H9 (cell line): ENCODE data around the gene EXO1. TPM values are rescaled to one million over a fixed set of nuclear protein-coding genes. Genes with fewer than 3 reads are reported as not detected.

ENCODE experiments used
- DNase-seq: peaks from one replicate; pipeline ENCODE4 v3.0.0-alpha.2; 2017
- H2AFZ ChIP-seq: one replicate; pipeline ENCODE4 v1.6.1; 2013; ENCODE audit warnings: mild to moderate bottlenecking, low read length, control low read depth, moderate library complexity
- H2AK5ac ChIP-seq: 2 replicates; pipeline ENCODE4 v1.6.1; 2013; ENCODE audit warnings: low read length, control low read depth, mixed read lengths; ENCODE audit not compliant: insufficient read length
- H2BK120ac ChIP-seq: one replicate; pipeline ENCODE4 v1.6.1; 2013; ENCODE audit warnings: low read depth, mild to moderate bottlenecking, low read length, control low read depth, inconsistent platforms; ENCODE audit not compliant: poor library complexity, severe bottlenecking
- H2BK12ac ChIP-seq: 2 replicates; pipeline ENCODE4 v1.6.1; 2013; ENCODE audit warnings: low read length, control low read depth, mixed read lengths, low read depth; ENCODE audit not compliant: insufficient read length
- H2BK15ac ChIP-seq: 2 replicates; pipeline ENCODE4 v1.6.1; 2013; ENCODE audit warnings: low read depth, low read length, control low read depth
- H2BK20ac ChIP-seq: one replicate; pipeline ENCODE4 v1.6.1; 2013; ENCODE audit warnings: low read depth, mild to moderate bottlenecking, low read length, control low read depth, inconsistent platforms; ENCODE audit not compliant: poor library complexity, severe bottlenecking
- H2BK5ac ChIP-seq: 2 replicates; pipeline ENCODE4 v1.6.1; 2013; ENCODE audit warnings: low read length, control low read depth, mixed read lengths; ENCODE audit not compliant: insufficient read length
- H3K14ac ChIP-seq: 2 replicates; pipeline ENCODE4 v1.6.1; 2013; ENCODE audit warnings: low read length, control low read depth; ENCODE audit not compliant: insufficient read depth
- H3K18ac ChIP-seq: 2 replicates; pipeline ENCODE4 v1.6.1; 2013; ENCODE audit warnings: low read depth, mild to moderate bottlenecking, mixed read lengths, low read length, control low read depth; ENCODE audit not compliant: insufficient read length
- H3K23ac ChIP-seq: 2 replicates; pipeline ENCODE4 v1.6.1; 2013; ENCODE audit warnings: low read length, control low read depth, mixed read lengths, low read depth; ENCODE audit not compliant: insufficient read length
- H3K23me2 ChIP-seq: 2 replicates; pipeline ENCODE4 v1.6.1; 2013; ENCODE audit warnings: low read depth, mild to moderate bottlenecking, mixed read lengths, low read length, control low read depth; ENCODE audit not compliant: insufficient read length, poor library complexity, severe bottlenecking
- H3K27ac ChIP-seq: 2 replicates; pipeline ENCODE4 v1.5.1; 2013; ENCODE audit warnings: low read length, control low read depth, mixed read lengths, low read depth; ENCODE audit not compliant: insufficient read length
- H3K27me3 ChIP-seq: 2 replicates; pipeline ENCODE4 v1.6.1; 2013; ENCODE audit warnings: low read length, control low read depth, inconsistent platforms; ENCODE audit not compliant: insufficient read depth
- H3K4ac ChIP-seq: 2 replicates; pipeline ENCODE4 v1.6.1; 2013; ENCODE audit warnings: low read depth, mild to moderate bottlenecking, control low read depth, inconsistent platforms, low read length, moderate library complexity
- H3K4me1 ChIP-seq: 2 replicates; pipeline ENCODE4 v1.6.1; 2013; ENCODE audit warnings: low read length, control low read depth, inconsistent platforms; ENCODE audit not compliant: insufficient read depth
- H3K4me2 ChIP-seq: 2 replicates; pipeline ENCODE4 v1.6.1; 2013; ENCODE audit warnings: low read length, control low read depth, mixed read lengths; ENCODE audit not compliant: insufficient read length, insufficient read depth
- H3K56ac ChIP-seq: 2 replicates; pipeline ENCODE4 v1.6.1; 2013; ENCODE audit warnings: low read depth, mild to moderate bottlenecking, mixed read lengths, low read length, control low read depth; ENCODE audit not compliant: insufficient read length
- H3K79me1 ChIP-seq: 2 replicates; pipeline ENCODE4 v1.6.1; 2013; ENCODE audit warnings: low read depth, mild to moderate bottlenecking, moderate library complexity, low read length, control low read depth, inconsistent platforms; ENCODE audit not compliant: insufficient read depth, poor library complexity, severe bottlenecking
- H3K79me2 ChIP-seq: 2 replicates; pipeline ENCODE4 v1.6.1; 2013; ENCODE audit warnings: low read length, control low read depth, inconsistent platforms; ENCODE audit not compliant: insufficient read depth
- H3K9ac ChIP-seq: 2 replicates; pipeline ENCODE4 v1.6.1; 2013; ENCODE audit warnings: low read length, control low read depth, mixed read lengths; ENCODE audit not compliant: insufficient read length; ENCODE audit errors: extremely low read depth
- H3K9me3 ChIP-seq: one replicate; pipeline ENCODE4 v1.6.1; 2013; ENCODE audit warnings: low read depth, low read length, inconsistent platforms; ENCODE audit not compliant: control insufficient read depth
- H3T11ph ChIP-seq: one replicate; pipeline ENCODE4 v1.6.1; 2013; ENCODE audit warnings: mild to moderate bottlenecking, low read length, control low read depth, inconsistent platforms
- H4K20me1 ChIP-seq: one replicate; pipeline ENCODE4 v1.6.1; 2013; ENCODE audit not compliant: control insufficient read depth, insufficient read length, insufficient read depth
- H4K5ac ChIP-seq: 2 replicates; pipeline ENCODE4 v1.6.1; 2013; ENCODE audit warnings: low read depth, mild to moderate bottlenecking, mixed read lengths, low read length, control low read depth; ENCODE audit not compliant: insufficient read length
- H4K8ac ChIP-seq: replicated peaks from 2 replicates; pipeline ENCODE4 v1.6.1; 2013; ENCODE audit warnings: low read length, control low read depth, mixed read lengths, low read depth; ENCODE audit not compliant: insufficient read length
- H4K91ac ChIP-seq: 2 replicates; pipeline ENCODE4 v1.6.1; 2013; ENCODE audit warnings: low read depth, mild to moderate bottlenecking, moderate library complexity, mixed read lengths, low read length, control low read depth; ENCODE audit not compliant: insufficient read length
- H3K27ac Mint-ChIP-seq, 3 experiments: 2 replicates in 2 of 3; 3 replicates in 1 of 3; pipeline ENCODE4 v1.8.0; 2020 to 2021; ENCODE audit warnings: mixed read lengths in 3 of 3, mild to moderate bottlenecking in 1 of 3, moderate library complexity in 1 of 3
- H3K27me3 Mint-ChIP-seq: 2 replicates; pipeline ENCODE4 v1.8.0; 2021; ENCODE audit warnings: low read depth, mild to moderate bottlenecking, moderate library complexity, mixed read lengths
- H3K36me3 Mint-ChIP-seq, 3 experiments: 2 replicates in 2 of 3; 3 replicates in 1 of 3; pipeline ENCODE4 v1.8.0; 2020 to 2021; ENCODE audit warnings: low read depth in 3 of 3, mixed read lengths in 3 of 3; ENCODE audit not compliant: insufficient read depth in 1 of 3
- H3K4me1 Mint-ChIP-seq, 2 experiments: 2 replicates each; pipeline ENCODE4 v1.8.0; 2020; ENCODE audit warnings: mixed read lengths in 2 of 2
- H3K4me3 Mint-ChIP-seq, 2 experiments: 2 replicates in 1 of 2; 3 replicates in 1 of 2; pipeline ENCODE4 v1.8.0; 2020 to 2021; ENCODE audit warnings: mild to moderate bottlenecking in 2 of 2, mixed read lengths in 2 of 2, moderate library complexity in 1 of 2
- H3K9me3 Mint-ChIP-seq, 2 experiments: 2 replicates in 1 of 2; 3 replicates in 1 of 2; pipeline ENCODE4 v1.8.0; 2020; ENCODE audit warnings: mild to moderate bottlenecking in 2 of 2, mixed read lengths in 2 of 2, moderate library complexity in 1 of 2
- CTCF ChIP-seq: fragments of 200-600 bp; sonication (generic); conservative IDR thresholded peaks from 3 replicates; pipeline ENCODE4 v1.8.0; 2021; ENCODE audit warnings: antibody characterized with exemption, mild to moderate bottlenecking
- WGBS: extraction: QIAGEN DNeasy Blood & Tissue Kit; methylation state at CpG from one replicate; pipeline ENCODE4 v1.1.7; 2013; ENCODE audit warnings: missing lambda C conversion rate, low lambda C conversion rate, mixed read lengths; ENCODE audit not compliant: insufficient read length; ENCODE audit errors: extremely low coverage; 5-methylcytosine and 5-hydroxymethylcytosine counted together
- total RNA-seq: library from RNA; stranded (reverse); gene quantifications from 2 replicates; pipeline ENCODE4 v1.2.1, GENCODE V29; 2021

EXO1 gene
- total RNA-seq, 1 experiment from 2014 or later = 43.2 TPM

- H3K4me2 ChIP-seq = no peak overlapping the region
- no peak overlapping the region for H2AFZ ChIP-seq
- no CpG with 5 or more reads among the region's 5 CpGs for WGBS
- H2BK20ac ChIP-seq = no peak overlapping the region
- no peak overlapping the region for H3K18ac ChIP-seq
- H4K5ac ChIP-seq = no peak overlapping the region
- no peak overlapping the region for H2BK12ac ChIP-seq
- H3K27ac ChIP-seq = no peak overlapping the region
- H3K36me3 Mint-ChIP-seq = peaks cover 0 to 7% (median 6%) of the 10 kb centered on the region in 3 experiments; a peak in 4 of 7 replicates
- no peaks in the 10 kb centered on the region for H4K20me1 ChIP-seq
- no peaks in the 10 kb centered on the region for H3K23me2 ChIP-seq
- no peak overlapping the region for H4K91ac ChIP-seq
- H2BK120ac ChIP-seq = no peak overlapping the region
- H3K4me1 ChIP-seq = no peaks in the 10 kb centered on the region
- H3K79me1 ChIP-seq = no peaks in the 10 kb centered on the region
- H3K4me3 Mint-ChIP-seq = no peak overlapping the region
- no peaks in the 10 kb centered on the region for H3K27me3 Mint-ChIP-seq
- no peak for DNase-seq
- TF ChIP-seq CTCF = no peak
- H3K27me3 ChIP-seq = no peaks in the 10 kb centered on the region
- peak overlapping the region in 1 of 3 experiments; percentile 51; a peak in 1 of 7 replicates for H3K27ac Mint-ChIP-seq
- H4K8ac ChIP-seq = no peak overlapping the region
- H3K4ac ChIP-seq = no peak overlapping the region
- H3K4me1 Mint-ChIP-seq = peaks cover 0 to 7% of the 10 kb centered on the region in 2 experiments; a peak in 2 of 4 replicates
- no peak overlapping the region for H2AK5ac ChIP-seq
- no peak overlapping the region for H2BK15ac ChIP-seq
- H3T11ph ChIP-seq = no peak overlapping the region
- no peak overlapping the region for H2BK5ac ChIP-seq
- no peak overlapping the region for H3K23ac ChIP-seq
- no peak overlapping the region for H3K56ac ChIP-seq
- H3K14ac ChIP-seq = no peak overlapping the region
- no peaks in the 10 kb centered on the region for H3K9me3 Mint-ChIP-seq
- no peaks in the 10 kb centered on the region for H3K79me2 ChIP-seq
- H3K9me3 ChIP-seq = no peaks in the 10 kb centered on the region
- H3K9ac ChIP-seq = no peak overlapping the region
Observed at GRCh38 chr1:241899210-241899609, 51.2 kb downstream of the EXO1 start.
